Heart left ventricle (tissue), 16 donors: ENCODE measurements around the gene ETFB. TPM values are rescaled to one million over a fixed set of nuclear protein-coding genes. Genes with fewer than 3 reads are reported as not detected.

Source experiments
- ATAC-seq, 4 donors: fragments of 200-7000 bp; cut with Tn5 transposase; one replicate each; pipeline ENCODE4 v1.9.1; 2020 to 2022; ENCODE audit warnings: moderate library complexity in 4 of 4, mild to moderate bottlenecking in 3 of 4, moderate number of reproducible peaks in 1 of 4
- DNase-seq, 5 donors: peaks; one replicate each; pipeline ENCODE4 v3.0.0-alpha.2; 2020
- H3K27ac ChIP-seq, 12 donors: fragments of 200-600 bp; sonication (generic) in 4 of 12; one replicate each; pipeline versions ENCODE4 v1.5.0 to v1.8.0; 2016 to 2022; ENCODE audit warnings: mild to moderate bottlenecking in 2 of 12
- H3K27me3 ChIP-seq, 9 donors: fragments of 200-600 bp; sonication (generic) in 2 of 9; one replicate each; pipeline versions ENCODE4 v1.5.1 to v1.8.0; 2016 to 2022; ENCODE audit warnings: mild to moderate bottlenecking in 3 of 9
- H3K36me3 ChIP-seq, 9 donors: fragments of 200-600 bp; sonication (generic) in 2 of 9; one replicate each; pipeline versions ENCODE4 v1.5.0 to v1.8.0; 2018 to 2022; ENCODE audit warnings: mild to moderate bottlenecking in 2 of 9
- H3K4me1 ChIP-seq, 12 donors: fragments of 200-600 bp; sonication (generic) in 4 of 12; one replicate each; pipeline versions ENCODE4 v1.5.0 to v1.8.0; 2016 to 2022; ENCODE audit warnings: mild to moderate bottlenecking in 3 of 12
- H3K4me3 ChIP-seq, 12 donors: fragments of 200-600 bp; sonication (generic) in 4 of 12; one replicate each; pipeline versions ENCODE4 v1.5.0 to v1.8.0; 2017 to 2022; ENCODE audit warnings: mild to moderate bottlenecking in 9 of 12, moderate library complexity in 4 of 12
- H3K9me3 ChIP-seq, 12 donors: fragments of 200-600 bp; sonication (generic) in 4 of 12; one replicate each; pipeline versions ENCODE4 v1.5.0 to v1.8.0; 2016 to 2022; ENCODE audit warnings: mild to moderate bottlenecking in 1 of 12
- CTCF ChIP-seq, 12 donors: fragments of 200-600 bp; sonication (generic) in 4 of 12; IDR thresholded peaks; one replicate each; pipeline versions ENCODE4 v1.5.0 to v1.8.0; 2018 to 2022; ENCODE audit warnings: antibody characterized with exemption in 12 of 12, mild to moderate bottlenecking in 5 of 12
- POLR2A ChIP-seq, 2 donors: fragments of 450-650 bp; IDR thresholded peaks; one replicate each; pipeline ENCODE4 v1.6.1; 2017; ENCODE audit warnings: antibody characterized with exemption in 2 of 2, mild to moderate bottlenecking in 2 of 2, moderate library complexity in 2 of 2
- WGBS, 4 donors: extraction: QIAGEN DNeasy Blood & Tissue Kit in 2 of 4; methylation state at CpG; one replicate each; pipeline versions ENCODE4 v1.1.5 to v1.1.7; 2013 to 2018; 5-methylcytosine and 5-hydroxymethylcytosine counted together
- intact Hi-C, 10 donors: fragments of 100-400 bp; cut with DNase I; formaldehyde crosslinking; loops; one replicate each; pipeline versions ENCODE4 v1.11.1 to v1.14.2; 2022
- polyA plus RNA-seq, 2 donors: library from polyadenylated mRNA; stranded (reverse); fragments of 200-250 nt; gene quantifications; one replicate each; pipeline ENCODE4 v1.2.3, GENCODE V29; 2013
- total RNA-seq, 9 donors: library from RNA; depleted of rRNA in 2 of 9; stranded (reverse); fragments of >200 nt in 2 of 9; fragmentation: NEBNext Ultra II Directional in 3 of 9; extraction: Animal tissue kit (Norgen Biotek cat#: 25700) in 3 of 9; gene quantifications; one replicate each; pipeline versions ENCODE4 v1.1.0 to v1.2.4, GENCODE V29; 2016 to 2023
- donor health status: ischemic (EF 13 %, LVEDD 7.1; RV severe dilation, severe dysfunction).
- donor health status: healthy with polysubstance abuse.
- donor health status: DM: no; HTN: yes; CAD: no.
- donor health status: DM: no; HTN: no; CAD: no.
- donor health status: ischemic (EF 25% LVEDD 6.9; RV normal size, moderate dysfunction).
- donor health status: ischemic (EF 25% LVEDD 5.7; RV mildly dilated, moderate dysfunction).
- donor health status: healthy.
- donor health status: DM: yes; HTN: yes; CAD: no.
- donor health status: ischemic (EF 35%, LVEDD 5.7; RV mildly dilated, moderate dysfunction).
- donor health status: nonischemic (EF 11% LVEDD 7.7; RV severe dilation, severe dysfunction).
- donor health status: DM: yes; HTN: yes; CAD: no.
- donor health status: PGD.
- donor health status: ischemic (EF 29% LVEDD 5.4; RV normal size, mild dysfunction).
- donor health status: nonischemic (EF 23%, LVEDD 6.1; RV moderate dilation, normal function).

The ETFB gene
- total and polyA plus RNA-seq, 11 donors = 206 to 835 (median 301) TPM

GRCh38 chr19:51367565-51368365, 1.6 kb upstream of the ETFB start:
- ATAC-seq (peak; percentile 90 to 94 (median 94)), DNase-seq (peak; percentile 99 to 100 (median 100))
- Histone ChIP-seq H3K27ac (peak overlapping the region; percentile 61 to 98 (median 96)), H3K9me3 (no peaks in the 10 kb centered on the region), H3K4me3 (peak overlapping the region; percentile 61 to 94 (median 78)), H3K36me3 (no peaks in the 10 kb centered on the region), H3K27me3 (no peaks in the 10 kb centered on the region), H3K4me1 (peaks cover 2 to 43% (median 20%) of the 10 kb centered on the region in 12 donors)
- intact Hi-C loops = loop anchor here in 6 of 10 donors (1.0 to 10.0 kb wide), 7 partner anchors 25 to 427 kb away; partner anchors contain the start of gene FPR3 (in 1 of the 6)
- WGBS, 4 donors = 1 to 3% (median 1%) methylated on average over 23 to 64 of the region's 64 CpGs
- TF ChIP-seq CTCF (IDR thresholded peaks at IDR 0.05) (peak in 2 of 12 donors; percentile 8 to 9), POLR2A (IDR thresholded peaks at IDR 0.05) (peak in 1 of 2 donors; percentile 67)

- H3K27ac ChIP-seq = peak overlapping the region; percentile 84 to 98 (median 96)
- H3K4me3 ChIP-seq = peak overlapping the region; percentile 64 to 94 (median 78)
- H3K36me3 ChIP-seq = no peaks in the 10 kb centered on the region
- 0 to 1% (median 1%) methylated on average over 1 to 15 of the region's 15 CpGs for WGBS, 4 donors
- peaks cover 2 to 43% (median 22%) of the 10 kb centered on the region in 12 donors for H3K4me1 ChIP-seq
- TF ChIP-seq CTCF (IDR thresholded peaks at IDR 0.05) (no peak), POLR2A (IDR thresholded peaks at IDR 0.05) (peak; percentile 64 to 92)
- DNase-seq (peak in 4 of 5 donors; percentile 31 to 71 (median 48)), ATAC-seq (no peak)
- H3K27me3 ChIP-seq = no peaks in the 10 kb centered on the region
- H3K9me3 ChIP-seq = no peaks in the 10 kb centered on the region
- intact Hi-C loops = loop anchor here in 6 of 10 donors (1.0 to 10.0 kb wide), 6 partner anchors 27 to 428 kb away; partner anchors contain the start of gene FPR3 (in 1 of the 6)
Measured at GRCh38 chr19:51367255-51367564, 1.0 kb upstream of the ETFB start.

- DNase-seq = peak; percentile 99 to 100 (median 99)
- peak; percentile 76 to 88 (median 82) for ATAC-seq
- Histone ChIP-seq H3K36me3 (no peaks in the 10 kb centered on the region), H3K4me3 (peak overlapping the region; percentile 68 to 94 (median 78)), H3K4me1 (peaks cover 2 to 39% (median 22%) of the 10 kb centered on the region in 12 donors), H3K9me3 (no peaks in the 10 kb centered on the region), H3K27ac (peak overlapping the region; percentile 90 to 98 (median 96)), H3K27me3 (no peaks in the 10 kb centered on the region)
- TF ChIP-seq CTCF (IDR thresholded peaks at IDR 0.05) (no peak), POLR2A (IDR thresholded peaks at IDR 0.05) (peak; percentile 63 to 88)
- intact Hi-C loops = loop anchor here in 6 of 10 donors (1.0 to 10.0 kb wide), 6 partner anchors 27 to 428 kb away; partner anchors contain the start of gene FPR3 (in 1 of the 6)
- 0 to 1% (median 0%) methylated on average over 46 to 54 of the region's 54 CpGs for WGBS, 4 donors
Measured at GRCh38 chr19:51366389-51367254, 434 bp upstream of the ETFB start.
